Skeletal muscle tissue (tissue), 4 donors: ENCODE results near the gene ANKS1B. TPM values are rescaled to one million over a fixed set of nuclear protein-coding genes. Genes with fewer than 3 reads are reported as not detected.

ENCODE experiments used
- H3K27ac ChIP-seq: one replicate; pipeline ENCODE4 v1.7.0; 2013; ENCODE audit warnings: mild to moderate bottlenecking, low read depth, low read length, inconsistent platforms
- H3K27me3 ChIP-seq, 3 donors: one replicate each; pipeline ENCODE4 v1.7.0; 2013; ENCODE audit warnings: low read length in 3 of 3; ENCODE audit not compliant: control insufficient read depth in 3 of 3, insufficient read depth in 3 of 3
- H3K36me3 ChIP-seq, 3 donors: one replicate each; pipeline ENCODE4 v1.7.0; 2013; ENCODE audit warnings: low read length in 3 of 3; ENCODE audit not compliant: control insufficient read depth in 3 of 3, insufficient read depth in 3 of 3
- H3K4me1 ChIP-seq, 3 donors: one replicate each; pipeline ENCODE4 v1.7.0; 2013; ENCODE audit warnings: low read length in 3 of 3, mild to moderate bottlenecking in 3 of 3; ENCODE audit not compliant: control insufficient read depth in 3 of 3, insufficient read depth in 3 of 3
- H3K4me3 ChIP-seq, 3 donors: one replicate each; pipeline ENCODE4 v1.7.0; 2013; ENCODE audit warnings: low read length in 3 of 3
- H3K9ac ChIP-seq, 3 donors: one replicate each; pipeline ENCODE4 v1.7.0; 2013; ENCODE audit warnings: low read length in 3 of 3, mild to moderate bottlenecking in 3 of 3, moderate library complexity in 2 of 3, low read depth in 1 of 3
- H3K9me3 ChIP-seq, 3 donors: one replicate each; pipeline ENCODE4 v1.7.0; 2013; ENCODE audit warnings: low read length in 3 of 3; ENCODE audit not compliant: control insufficient read depth in 3 of 3
- total RNA-seq: library from RNA; depleted of rRNA; stranded (reverse); fragments of >200 nt; gene quantifications from one replicate; pipeline ENCODE4 v1.2.3, GENCODE V29; 2014
- donor health status: Osteomylitis.

ANKS1B gene
- total RNA-seq, 1 donor from 2014 or later: 10.4 TPM

- no peak overlapping the region for H3K9ac ChIP-seq
- no peak overlapping the region for H3K4me3 ChIP-seq
- H3K9me3 ChIP-seq: no peaks in the 10 kb centered on the region
- H3K36me3 ChIP-seq: no peaks in the 10 kb centered on the region
- no peak overlapping the region for H3K27ac ChIP-seq
- H3K27me3 ChIP-seq: no peaks in the 10 kb centered on the region
- H3K4me1 ChIP-seq: peaks cover 0 to 5% (median 2%) of the 10 kb centered on the region in 3 donors
Measured at GRCh38 chr12:99063182-99063581, 921.6 kb downstream of the ANKS1B start.

DNA sequence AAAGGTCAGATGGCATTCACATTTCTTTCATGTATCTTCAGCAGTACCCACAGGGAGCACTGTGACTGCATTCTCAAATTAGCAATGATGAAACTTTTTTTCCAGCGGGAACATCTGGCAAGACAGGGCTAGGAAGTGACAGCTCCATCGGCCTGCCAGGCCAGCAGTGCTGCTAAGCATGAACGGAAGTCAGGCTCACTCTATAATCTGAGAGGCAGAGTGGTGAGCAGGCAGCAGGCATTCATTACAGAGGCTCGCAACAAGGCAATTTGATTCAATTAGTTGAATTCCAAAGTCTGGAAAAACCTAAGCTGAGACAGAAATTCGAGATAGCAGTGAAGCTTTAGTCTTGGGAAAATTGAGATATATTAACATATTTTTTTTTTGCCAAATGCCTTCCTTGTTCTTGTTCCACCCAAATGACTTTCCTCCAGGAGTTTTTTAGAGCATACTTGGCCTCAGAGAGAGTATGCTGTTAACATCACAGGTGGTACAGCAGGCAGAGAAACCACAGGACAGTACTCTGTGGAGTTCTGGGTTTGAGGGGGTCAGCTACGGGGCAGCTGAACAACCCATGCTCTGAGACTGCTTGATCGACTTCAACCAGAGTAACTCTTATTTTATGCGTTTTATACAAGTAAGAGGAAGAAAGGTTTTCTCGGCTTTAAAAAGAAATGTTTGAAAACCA is 924.8 kb downstream of the ANKS1B start:
- peaks cover 0 to 2% (median 0%) of the 10 kb centered on the region in 3 donors for H3K4me1 ChIP-seq
- peak overlapping the region in 1 of 3 donors; percentile 15 for H3K9ac ChIP-seq
- no peaks in the 10 kb centered on the region for H3K36me3 ChIP-seq
- H3K4me3 ChIP-seq: no peak overlapping the region
- H3K27ac ChIP-seq: no peak overlapping the region
- no peaks in the 10 kb centered on the region for H3K27me3 ChIP-seq
- no peaks in the 10 kb centered on the region for H3K9me3 ChIP-seq

DNA sequence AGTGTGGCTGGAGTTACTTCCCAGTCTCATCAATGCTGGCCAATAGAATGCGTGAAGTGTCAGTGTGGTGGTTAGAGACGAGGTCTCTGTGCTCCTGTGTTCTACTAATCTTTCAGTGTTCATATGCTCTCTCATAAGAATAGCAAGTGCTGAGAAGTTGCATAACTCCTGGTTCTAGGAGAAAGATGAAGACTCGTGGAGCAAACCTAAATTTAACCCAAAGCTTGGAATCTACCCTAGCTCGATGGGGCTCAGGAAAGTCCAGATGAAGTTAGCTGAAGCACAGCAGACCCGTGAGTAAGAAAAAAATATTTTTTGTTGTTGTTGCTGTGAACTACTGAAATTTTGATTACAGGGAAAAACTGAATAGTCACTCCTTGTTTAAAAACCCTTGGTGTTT is 927.1 kb downstream of the ANKS1B start:
- Histone ChIP-seq H3K27ac (no peak overlapping the region), H3K27me3 (no peaks in the 10 kb centered on the region), H3K4me3 (no peak overlapping the region), H3K4me1 (peaks cover 0 to 2% (median 0%) of the 10 kb centered on the region in 3 donors), H3K36me3 (no peaks in the 10 kb centered on the region), H3K9me3 (no peaks in the 10 kb centered on the region), H3K9ac (no peak overlapping the region)

GRCh38 chr12:99056186-99056585 is 928.5 kb downstream of the ANKS1B start:
- Histone ChIP-seq H3K9ac (no peak overlapping the region), H3K4me1 (peaks cover 0 to 2% (median 0%) of the 10 kb centered on the region in 3 donors), H3K27ac (no peak overlapping the region), H3K27me3 (no peaks in the 10 kb centered on the region), H3K36me3 (no peaks in the 10 kb centered on the region), H3K9me3 (no peaks in the 10 kb centered on the region), H3K4me3 (no peak overlapping the region)

DNA sequence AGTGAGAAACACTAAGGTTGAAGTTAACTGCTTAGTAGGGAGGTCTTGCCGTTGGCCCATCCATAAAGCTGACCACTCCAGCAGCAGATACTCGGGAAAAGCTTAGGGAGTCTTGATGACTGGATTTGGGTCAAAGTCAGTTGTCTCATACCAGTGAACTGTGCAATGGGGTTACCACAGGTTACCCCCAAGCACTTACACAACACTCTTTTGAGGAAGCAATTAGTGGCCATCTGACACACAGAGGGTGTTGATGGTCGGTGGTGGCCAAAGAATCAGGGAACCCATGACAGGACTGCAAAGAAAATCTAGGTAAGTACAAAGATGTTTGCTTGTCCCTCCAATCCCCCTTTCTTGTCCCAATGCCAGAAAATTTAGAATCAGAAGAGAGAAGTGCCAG is 929.4 kb downstream of the ANKS1B start:
- H3K27me3 ChIP-seq: no peaks in the 10 kb centered on the region
- H3K9me3 ChIP-seq: no peaks in the 10 kb centered on the region

DNA sequence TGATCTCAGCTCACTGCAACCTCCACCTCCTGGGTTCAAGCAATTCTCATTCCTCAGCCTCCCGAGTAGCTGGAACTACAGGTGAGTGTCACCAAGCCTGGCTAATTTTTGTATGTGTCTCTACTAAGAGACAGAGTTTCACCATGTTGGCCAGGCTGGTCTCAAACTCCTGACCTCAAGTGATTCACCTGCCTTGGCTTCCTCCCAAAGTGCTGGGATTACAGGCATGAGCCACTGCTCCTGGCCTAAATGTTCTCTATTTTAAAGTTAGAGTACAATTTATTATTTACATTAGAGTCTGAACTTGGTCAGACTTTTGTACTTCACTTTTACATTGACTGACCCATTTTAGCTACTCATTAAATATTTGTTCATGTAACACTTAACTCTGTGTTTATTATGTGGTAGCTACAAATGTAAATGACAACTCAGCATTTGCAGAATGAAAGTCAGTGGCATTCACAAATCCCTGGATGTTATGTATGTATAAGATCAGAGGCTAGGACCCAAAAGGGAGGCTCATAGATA is 930.1 kb downstream of the ANKS1B start:
- Histone ChIP-seq H3K9ac (no peak overlapping the region), H3K4me1 (no peaks in the 10 kb centered on the region), H3K9me3 (no peaks in the 10 kb centered on the region), H3K36me3 (no peaks in the 10 kb centered on the region), H3K4me3 (no peak overlapping the region), H3K27ac (no peak overlapping the region), H3K27me3 (no peaks in the 10 kb centered on the region)

More for the DNA sequence above, 929.4 kb downstream of the ANKS1B start:
- Histone ChIP-seq H3K27ac (no peak overlapping the region), H3K4me3 (no peak overlapping the region), H3K36me3 (no peaks in the 10 kb centered on the region), H3K4me1 (peaks cover 0 to 2% (median 0%) of the 10 kb centered on the region in 3 donors), H3K9ac (no peak overlapping the region)

- H3K27me3 ChIP-seq: no peaks in the 10 kb centered on the region
- no peaks in the 10 kb centered on the region for H3K9me3 ChIP-seq
- H3K4me3 ChIP-seq: no peak overlapping the region
- H3K4me1 ChIP-seq: no peaks in the 10 kb centered on the region
- H3K36me3 ChIP-seq: no peaks in the 10 kb centered on the region
- H3K9ac ChIP-seq: no peak overlapping the region
- no peak overlapping the region for H3K27ac ChIP-seq
Measured at GRCh38 chr12:99053616-99054362, 930.9 kb downstream of the ANKS1B start.

DNA sequence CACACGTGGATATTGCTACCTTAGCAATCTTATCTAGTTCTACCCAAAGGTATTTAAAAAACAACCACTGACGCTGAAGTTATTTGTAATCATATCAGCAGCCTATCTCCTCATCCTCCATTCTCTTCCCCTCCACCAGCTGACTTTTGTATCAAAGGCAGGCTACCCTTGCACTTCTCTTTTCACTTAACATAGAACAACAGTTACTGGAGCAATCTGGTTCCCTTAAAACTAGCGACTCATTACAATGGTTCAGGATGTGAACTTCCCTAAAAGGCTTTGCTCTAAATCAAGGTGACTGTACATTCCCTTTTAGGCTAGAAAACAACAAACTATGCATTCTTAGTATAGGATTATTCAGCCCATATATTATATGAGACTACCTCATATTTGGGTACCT is 935.0 kb downstream of the ANKS1B start:
- Histone ChIP-seq H3K36me3 (no peaks in the 10 kb centered on the region), H3K4me3 (no peak overlapping the region), H3K9me3 (peaks cover 0 to 1% (median 0%) of the 10 kb centered on the region in 3 donors)

GRCh38 chr12:99045158-99045557 is 939.6 kb downstream of the ANKS1B start:
- no peaks in the 10 kb centered on the region for H3K36me3 ChIP-seq
- H3K27me3 ChIP-seq: no peaks in the 10 kb centered on the region
- no peaks in the 10 kb centered on the region for H3K4me1 ChIP-seq
- no peak overlapping the region for H3K27ac ChIP-seq
- H3K9ac ChIP-seq: no peak overlapping the region
- peaks cover 0 to 1% (median 0%) of the 10 kb centered on the region in 3 donors for H3K9me3 ChIP-seq
- H3K4me3 ChIP-seq: no peak overlapping the region

More for the DNA sequence above, 935.0 kb downstream of the ANKS1B start:
- no peak overlapping the region for H3K27ac ChIP-seq
- H3K27me3 ChIP-seq: no peaks in the 10 kb centered on the region
- H3K9ac ChIP-seq: no peak overlapping the region
- H3K4me1 ChIP-seq: no peaks in the 10 kb centered on the region

- Histone ChIP-seq H3K27ac (no peak overlapping the region), H3K27me3 (no peaks in the 10 kb centered on the region), H3K4me1 (no peaks in the 10 kb centered on the region), H3K9ac (no peak overlapping the region), H3K9me3 (peaks cover 0 to 1% (median 0%) of the 10 kb centered on the region in 3 donors), H3K4me3 (no peak overlapping the region), H3K36me3 (no peaks in the 10 kb centered on the region)
Measured at GRCh38 chr12:99043319-99043914, 941.3 kb downstream of the ANKS1B start.
